ENCODE results near the gene INTS11. TPM values are rescaled to one million over a fixed set of nuclear protein-coding genes. Genes with fewer than 3 reads are reported as not detected.

The INTS11 gene
- total and polyA plus RNA-seq, 2 donors (not counting 1 experiment from before 2014, with no cell fraction given): 149 to 245 TPM

DNA sequence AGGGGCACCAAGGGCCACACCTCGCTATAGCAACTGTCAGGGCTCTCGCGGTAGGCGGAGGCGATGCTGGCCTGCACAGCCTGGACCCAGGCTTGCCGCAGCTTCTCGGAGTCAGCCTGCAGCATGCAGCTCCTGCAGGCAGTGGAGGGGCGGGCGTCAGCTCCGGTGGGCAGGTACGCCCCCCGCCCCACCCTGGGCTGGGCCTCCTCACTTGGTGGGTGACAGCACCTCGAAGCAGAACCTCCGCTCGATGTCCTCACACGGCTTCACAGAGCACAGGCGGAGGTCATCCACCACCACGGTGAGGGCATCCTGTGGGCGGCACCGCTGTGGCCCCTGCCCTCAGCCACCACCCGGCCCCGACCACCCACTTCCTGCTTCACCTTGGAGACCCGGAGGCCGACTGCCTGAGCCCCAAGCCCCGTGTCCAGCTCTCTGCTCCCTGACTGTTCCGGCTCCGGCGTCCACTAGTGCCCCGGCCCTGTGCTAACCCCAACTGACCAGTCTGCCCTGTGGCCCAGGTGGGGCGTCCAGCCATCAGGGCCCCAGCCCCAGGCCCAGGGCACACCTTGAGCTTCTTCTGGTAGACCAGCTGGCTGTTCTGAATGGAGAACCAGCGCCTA, 26.5 kb downstream of the INTS11 start:
- Mint-ChIP-seq H3K27me3 (no peaks in the 10 kb centered on the region), H3K27ac (no peak overlapping the region), H3K4me1 (no peaks in the 10 kb centered on the region), H3K9me3 (ENCODE audit: insufficient read depth) (no peaks in the 10 kb centered on the region), H3K4me3 (no peak overlapping the region)
- Histone ChIP-seq H3K36me3 (replicated peaks in 1 of 2; ENCODE audit: control extremely low read depth in 1 of 2, control insufficient read depth in 1 of 2, extremely low read depth in 1 of 2, insufficient read depth in 2 of 2, low read length in 1 of 2) (no peaks in the 10 kb centered on the region), H3K27me3 (replicated peaks in 1 of 4; ENCODE audit: control extremely low read depth in 1 of 4, control insufficient read depth in 3 of 4, insufficient read depth in 4 of 4, low read length in 3 of 4) (no peaks in the 10 kb centered on the region), H3K9me3 (ENCODE audit: control extremely low read depth in 1 of 3, control insufficient read depth in 2 of 3, insufficient read depth in 1 of 3, low read length in 2 of 3) (no peaks in the 10 kb centered on the region), H3K4me1 (ENCODE audit: control insufficient read depth in 2 of 2, insufficient read depth in 2 of 2, low read length in 2 of 2) (no peaks in the 10 kb centered on the region), H3K79me2 (ENCODE audit: control insufficient read depth, insufficient read depth, low read length) (no peaks in the 10 kb centered on the region), H3K27ac (ENCODE audit: low read length in 2 of 2) (no peak overlapping the region), H3K4me2 (replicated peaks; ENCODE audit: low read depth, low read length, poor library complexity, severe bottlenecking) (no peak overlapping the region), H4K20me1 (ENCODE audit: control insufficient read depth, insufficient read depth, low read length, poor library complexity, severe bottlenecking) (peaks cover 16% of the 10 kb centered on the region), H3K9ac (ENCODE audit: low read length) (no peak overlapping the region), H3K4me3 (ENCODE audit: control extremely low read depth in 1 of 5, extremely low read depth in 1 of 5, insufficient read depth in 1 of 5, low read depth in 2 of 5, low read length in 4 of 5) (no peak overlapping the region), H2AFZ (ENCODE audit: insufficient read depth, low read depth, low read length, poor library complexity, severe bottlenecking) (no peak overlapping the region)
- ChIA-PET POLR2A (no interaction called here), CTCF (no interaction called here)
- ATAC-seq (ENCODE audit: low read depth): no peak
- intact Hi-C loops (cut with micrococcal nuclease): no loop called here
- TF ChIP-seq, protein P1, sequence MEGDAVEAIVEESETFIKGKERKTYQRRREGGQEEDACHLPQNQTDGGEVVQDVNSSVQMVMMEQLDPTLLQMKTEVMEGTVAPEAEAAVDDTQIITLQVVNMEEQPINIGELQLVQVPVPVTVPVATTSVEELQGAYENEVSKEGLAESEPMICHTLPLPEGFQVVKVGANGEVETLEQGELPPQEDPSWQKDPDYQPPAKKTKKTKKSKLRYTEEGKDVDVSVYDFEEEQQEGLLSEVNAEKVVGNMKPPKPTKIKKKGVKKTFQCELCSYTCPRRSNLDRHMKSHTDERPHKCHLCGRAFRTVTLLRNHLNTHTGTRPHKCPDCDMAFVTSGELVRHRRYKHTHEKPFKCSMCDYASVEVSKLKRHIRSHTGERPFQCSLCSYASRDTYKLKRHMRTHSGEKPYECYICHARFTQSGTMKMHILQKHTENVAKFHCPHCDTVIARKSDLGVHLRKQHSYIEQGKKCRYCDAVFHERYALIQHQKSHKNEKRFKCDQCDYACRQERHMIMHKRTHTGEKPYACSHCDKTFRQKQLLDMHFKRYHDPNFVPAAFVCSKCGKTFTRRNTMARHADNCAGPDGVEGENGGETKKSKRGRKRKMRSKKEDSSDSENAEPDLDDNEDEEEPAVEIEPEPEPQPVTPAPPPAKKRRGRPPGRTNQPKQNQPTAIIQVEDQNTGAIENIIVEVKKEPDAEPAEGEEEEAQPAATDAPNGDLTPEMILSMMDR (IDR thresholded peaks at IDR 0.05): no peak
- TF ChIP-seq EZH2 (IDR thresholded peaks at IDR 0.05; ENCODE audit: borderline replicate concordance, insufficient read depth, low read depth, low read length, poor library complexity, severe bottlenecking): no peak
- no peak for DNase-seq
- 95% methylated on average over 29 of the region's 31 CpGs for WGBS (ENCODE audit: insufficient coverage)
